ENCODE results near the gene NAPEPLD. TPM values are rescaled to one million over a fixed set of nuclear protein-coding genes. Genes with fewer than 3 reads are reported as not detected.
"Not testable (repeated sequence)": the region's sequence is repeated elsewhere in the genome, so short reads cannot be mapped to it uniquely, and the experiment has no call there.

NAPEPLD gene
- total RNA-seq, 4 donors from 2014 or later, result 20.3 to 46.7 (median 34.4) TPM

DNA sequence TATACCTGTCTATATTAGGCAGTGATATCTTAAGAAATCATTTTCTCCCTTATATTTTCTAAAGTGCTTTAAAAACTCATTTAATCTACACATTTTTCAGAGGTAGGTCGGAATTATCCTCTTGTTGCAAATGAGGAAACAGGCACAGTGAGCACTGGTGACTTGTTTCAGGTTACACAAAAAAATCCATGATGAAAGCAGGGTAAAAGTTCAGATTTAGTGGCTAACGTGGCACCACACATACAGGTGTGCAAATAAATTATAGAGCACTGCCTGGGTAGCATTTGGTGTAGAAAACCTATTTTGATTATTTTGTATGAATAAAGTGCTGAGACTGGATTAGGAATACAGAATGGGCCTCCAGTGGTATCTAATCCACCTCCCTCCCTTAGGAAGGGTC is 47.4 kb downstream of the NAPEPLD start:
- H3K4me1 ChIP-seq, result peaks cover 3 to 6% of the 10 kb centered on the region in 2 donors
- H3K27me3 ChIP-seq, result no peaks in the 10 kb centered on the region
- peaks cover 12 to 16% of the 10 kb centered on the region in 2 donors for H3K36me3 ChIP-seq
- no peak overlapping the region for H3K27ac ChIP-seq
- no peak for DNase-seq
- H3K9me3 ChIP-seq, result no peaks in the 10 kb centered on the region
- intact Hi-C loops (cut with DNase I), result no loop called here
- TF ChIP-seq, protein P1, sequence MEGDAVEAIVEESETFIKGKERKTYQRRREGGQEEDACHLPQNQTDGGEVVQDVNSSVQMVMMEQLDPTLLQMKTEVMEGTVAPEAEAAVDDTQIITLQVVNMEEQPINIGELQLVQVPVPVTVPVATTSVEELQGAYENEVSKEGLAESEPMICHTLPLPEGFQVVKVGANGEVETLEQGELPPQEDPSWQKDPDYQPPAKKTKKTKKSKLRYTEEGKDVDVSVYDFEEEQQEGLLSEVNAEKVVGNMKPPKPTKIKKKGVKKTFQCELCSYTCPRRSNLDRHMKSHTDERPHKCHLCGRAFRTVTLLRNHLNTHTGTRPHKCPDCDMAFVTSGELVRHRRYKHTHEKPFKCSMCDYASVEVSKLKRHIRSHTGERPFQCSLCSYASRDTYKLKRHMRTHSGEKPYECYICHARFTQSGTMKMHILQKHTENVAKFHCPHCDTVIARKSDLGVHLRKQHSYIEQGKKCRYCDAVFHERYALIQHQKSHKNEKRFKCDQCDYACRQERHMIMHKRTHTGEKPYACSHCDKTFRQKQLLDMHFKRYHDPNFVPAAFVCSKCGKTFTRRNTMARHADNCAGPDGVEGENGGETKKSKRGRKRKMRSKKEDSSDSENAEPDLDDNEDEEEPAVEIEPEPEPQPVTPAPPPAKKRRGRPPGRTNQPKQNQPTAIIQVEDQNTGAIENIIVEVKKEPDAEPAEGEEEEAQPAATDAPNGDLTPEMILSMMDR (IDR thresholded peaks at IDR 0.05), result no peak
- TF ChIP-seq POLR2A (IDR thresholded peaks at IDR 0.05), result no peak
- 48 to 49% methylated on average over 2 of the region's 2 CpGs for WGBS, 2 donors
- H3K4me3 ChIP-seq (replicated peaks in 1 of 3), result no peak overlapping the region

DNA sequence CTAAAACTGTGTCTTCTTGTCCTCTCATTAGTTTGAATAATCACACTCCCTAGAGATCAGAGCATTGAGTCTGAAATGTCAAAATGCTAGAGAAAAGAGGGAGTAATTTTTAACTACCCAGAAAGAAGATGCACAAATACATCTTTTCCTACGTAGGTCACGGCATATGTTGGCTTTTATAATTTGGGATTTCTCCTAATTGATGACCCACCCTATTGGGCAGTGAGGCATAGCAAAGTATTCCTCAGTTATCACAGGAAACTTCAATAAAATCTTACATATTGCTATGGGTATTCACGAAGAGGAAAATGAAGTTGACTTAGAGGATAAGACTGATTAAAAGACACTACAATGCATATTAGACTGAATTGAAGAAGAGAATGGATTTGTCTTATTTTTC is 48.6 kb downstream of the NAPEPLD start:
- WGBS, 2 donors, result 64 to 65% methylated on average over 3 of the region's 3 CpGs
- TF ChIP-seq, protein P1 (IDR thresholded peaks at IDR 0.05), result no peak
- no peak for TF ChIP-seq POLR2A (IDR thresholded peaks at IDR 0.05)
- H3K27me3 ChIP-seq, result no peaks in the 10 kb centered on the region
- intact Hi-C loops (cut with DNase I), result no loop called here
- H3K4me3 ChIP-seq (replicated peaks in 1 of 3), result no peak overlapping the region
- DNase-seq, result no peak
- no peak overlapping the region for H3K27ac ChIP-seq
- H3K4me1 ChIP-seq, result no peaks in the 10 kb centered on the region
- no peaks in the 10 kb centered on the region for H3K9me3 ChIP-seq
- H3K36me3 ChIP-seq, result peaks cover 12 to 16% of the 10 kb centered on the region in 2 donors

DNA sequence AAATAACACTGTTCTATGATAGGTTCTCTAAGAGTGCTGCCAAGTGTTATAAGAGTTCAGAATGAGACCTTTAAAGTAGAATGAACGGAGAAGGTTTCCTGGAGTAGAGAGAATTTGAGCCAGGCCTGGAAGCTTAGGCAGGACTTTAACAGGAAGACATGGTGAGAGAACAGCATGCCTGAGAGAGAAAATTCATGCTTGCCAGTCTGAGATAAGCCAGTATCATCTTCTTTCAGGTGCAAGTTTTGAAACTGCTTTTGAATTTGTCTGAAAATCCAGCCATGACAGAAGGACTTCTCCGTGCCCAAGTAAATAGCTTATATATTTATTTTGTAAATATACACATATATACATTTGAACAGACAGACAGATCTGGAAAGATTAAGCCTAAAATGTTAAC is 51.9 kb downstream of the NAPEPLD start:
- H3K36me3 ChIP-seq, result no peaks in the 10 kb centered on the region

DNA sequence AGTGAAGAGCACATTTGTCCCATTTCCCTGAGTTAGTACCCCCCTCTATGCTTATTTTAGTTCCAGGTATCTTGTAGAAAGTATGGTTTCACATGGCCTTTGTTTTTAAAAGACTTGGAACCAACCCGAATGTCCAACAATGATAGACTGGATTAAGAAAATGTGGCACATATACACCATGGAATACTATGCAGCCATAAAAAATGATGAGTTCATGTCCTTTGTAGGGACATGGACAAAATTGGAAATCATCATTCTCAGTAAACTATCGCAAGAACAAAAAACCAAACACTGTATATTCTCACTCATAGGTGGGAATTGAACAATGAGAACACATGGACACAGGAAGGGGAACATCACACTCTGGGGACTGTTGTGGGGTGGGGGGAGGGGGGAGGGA is 53.3 kb downstream of the NAPEPLD start:
- WGBS, 2 donors, result 99 to 100% methylated on average over 2 of the region's 2 CpGs
- H3K4me1 ChIP-seq; H3K27ac ChIP-seq; H3K9me3 ChIP-seq; H3K4me3 ChIP-seq (replicated peaks in 1 of 3); H3K36me3 ChIP-seq; H3K27me3 ChIP-seq; DNase-seq; intact Hi-C loops (cut with DNase I): not testable (repeated sequence)

More for the DNA sequence above, 51.9 kb downstream of the NAPEPLD start:
- H3K27me3 ChIP-seq, result no peaks in the 10 kb centered on the region
- no peak overlapping the region for H3K4me3 ChIP-seq (replicated peaks in 1 of 3)
- no peak for DNase-seq
- intact Hi-C loops (cut with DNase I), result no loop called here
- no peaks in the 10 kb centered on the region for H3K4me1 ChIP-seq
- WGBS, 2 donors, result 96% methylated on average over 2 of the region's 2 CpGs
- TF ChIP-seq, protein P1 (IDR thresholded peaks at IDR 0.05), result no peak
- TF ChIP-seq POLR2A (IDR thresholded peaks at IDR 0.05), result no peak
- H3K27ac ChIP-seq, result no peak overlapping the region
- H3K9me3 ChIP-seq, result no peaks in the 10 kb centered on the region

DNA sequence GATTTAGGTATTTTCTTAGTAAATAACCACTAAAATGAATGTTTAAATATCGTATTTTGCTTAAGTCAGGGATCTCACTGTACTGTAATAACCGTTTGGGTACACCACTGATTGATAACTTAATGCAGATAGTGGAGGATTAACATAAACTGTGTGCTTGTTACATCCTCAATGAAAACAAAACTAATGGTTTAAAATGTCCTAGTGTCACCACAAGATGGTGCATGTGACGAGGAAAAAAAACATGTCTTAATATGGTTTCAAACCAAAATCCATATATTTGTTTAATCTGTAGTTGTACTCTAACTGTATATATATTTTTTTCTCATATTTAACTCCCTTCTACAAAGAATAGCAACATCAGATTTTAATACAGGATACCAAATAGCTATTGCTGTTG is 54.8 kb downstream of the NAPEPLD start:
- H3K4me1 ChIP-seq, result no peaks in the 10 kb centered on the region
- 52 to 56% methylated on average over 3 of the region's 3 CpGs for WGBS, 2 donors
- no peaks in the 10 kb centered on the region for H3K36me3 ChIP-seq
- no peaks in the 10 kb centered on the region for H3K9me3 ChIP-seq
- intact Hi-C loops (cut with DNase I), result no loop called here
- no peak overlapping the region for H3K4me3 ChIP-seq (replicated peaks in 1 of 3)
- H3K27me3 ChIP-seq, result no peaks in the 10 kb centered on the region
- H3K27ac ChIP-seq, result no peak overlapping the region
- TF ChIP-seq, protein P1 (IDR thresholded peaks at IDR 0.05), result no peak
- TF ChIP-seq POLR2A (IDR thresholded peaks at IDR 0.05), result no peak
- DNase-seq, result no peak

DNA sequence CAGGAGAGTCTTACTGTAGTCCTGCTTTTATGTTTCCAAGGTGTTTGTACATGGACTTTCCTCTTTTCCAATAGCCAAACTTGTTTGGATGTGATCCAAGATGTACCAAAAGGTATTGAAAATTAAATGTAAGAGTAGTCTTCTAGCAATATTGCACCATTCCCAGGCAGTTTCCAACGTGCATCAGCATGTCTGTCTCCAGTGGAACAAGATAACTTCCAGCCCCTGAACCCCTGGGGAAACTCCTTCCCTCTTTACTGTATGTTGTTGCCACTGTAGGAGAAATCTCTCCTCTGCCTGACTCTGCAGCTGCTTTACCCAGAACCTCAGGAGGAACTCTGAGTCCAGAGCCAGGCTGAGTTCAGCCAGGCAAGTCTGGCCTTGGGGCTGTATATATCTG is 55.5 kb downstream of the NAPEPLD start:
- WGBS, 2 donors, result 58 to 69% methylated on average over 1 of the region's 1 CpG
- Histone ChIP-seq H3K27ac (no peak overlapping the region), H3K27me3 (no peaks in the 10 kb centered on the region), H3K9me3 (no peaks in the 10 kb centered on the region), H3K4me3 (replicated peaks in 1 of 3) (no peak overlapping the region), H3K4me1 (no peaks in the 10 kb centered on the region), H3K36me3 (no peaks in the 10 kb centered on the region)
- DNase-seq, result no peak
- TF ChIP-seq, protein P1 (IDR thresholded peaks at IDR 0.05), result no peak
- no peak for TF ChIP-seq POLR2A (IDR thresholded peaks at IDR 0.05)
- intact Hi-C loops (cut with DNase I), result no loop called here

DNA sequence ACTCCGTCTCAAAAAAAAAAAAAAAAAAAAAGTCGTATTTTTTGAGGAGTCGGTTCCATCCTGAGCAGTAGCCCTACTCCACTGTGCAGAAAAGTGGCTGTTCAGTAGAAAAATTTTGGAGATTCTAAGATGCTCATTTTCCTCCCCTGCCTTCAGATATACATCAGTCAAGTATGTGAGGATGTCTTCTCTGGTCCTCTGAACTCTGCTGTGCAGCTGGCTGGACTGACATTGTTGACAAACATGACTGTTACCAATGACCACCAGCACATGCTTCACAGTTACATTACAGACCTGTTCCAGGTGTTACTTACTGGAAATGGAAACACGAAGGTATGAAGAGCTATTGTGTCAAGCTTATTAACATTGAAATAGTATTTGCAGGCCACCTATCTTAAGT is 56.6 kb downstream of the NAPEPLD start:
- H3K36me3 ChIP-seq; H3K27ac ChIP-seq; intact Hi-C loops (cut with DNase I); H3K4me3 ChIP-seq (replicated peaks in 1 of 3); DNase-seq; H3K4me1 ChIP-seq; H3K27me3 ChIP-seq; H3K9me3 ChIP-seq: not testable (repeated sequence)
- 70% methylated on average over 4 of the region's 4 CpGs for WGBS, 2 donors
